GF-D8 (cell line): ENCODE measurements around the gene MEIS2.

ENCODE experiments used
- DNase-seq: peaks from one replicate; lab custom pipeline; 2025; lab: John Stamatoyannopoulos, UW

The MEIS2 gene

GRCh38 chr15:37100109-37100965 is at the start of gene MEIS2:
Gene MEIS2, minus strand, starts transcription at chr15:37100549. Its CDS starts 1,083 bp downstream, at chr15:37099466.
- DNase-seq = no peak

GRCh38 chr15:37149146-37149545 is 48.8 kb upstream of the MEIS2 start:
- DNase-seq = no peak

GRCh38 chr15:37148714-37149113 is 48.4 kb upstream of the MEIS2 start:
- DNase-seq = no peak

GRCh38 chr15:37143351-37143750 is 43.0 kb upstream of the MEIS2 start:
- no peak for DNase-seq

- DNase-seq = no peak
These were observed 42.0 kb upstream of the MEIS2 start for GRCh38 chr15:37142371-37142770.

- DNase-seq = no peak
These were observed 40.2 kb upstream of the MEIS2 start for GRCh38 chr15:37140531-37141058.

GRCh38 chr15:37138591-37139215 is 38.4 kb upstream of the MEIS2 start:
- DNase-seq = no peak

- no peak for DNase-seq
These were observed 36.9 kb upstream of the MEIS2 start for GRCh38 chr15:37137221-37137620.

GRCh38 chr15:37136666-37137065 is 36.3 kb upstream of the MEIS2 start:
- no peak for DNase-seq

- DNase-seq = no peak
These were observed 34.9 kb upstream of the MEIS2 start for GRCh38 chr15:37135225-37135624.

GRCh38 chr15:37134699-37135131 is 34.4 kb upstream of the MEIS2 start:
- DNase-seq = no peak

GRCh38 chr15:37134244-37134643 is 33.9 kb upstream of the MEIS2 start:
- DNase-seq = no peak

- no peak for DNase-seq
These were observed 33.3 kb upstream of the MEIS2 start for GRCh38 chr15:37133602-37134001.

- no peak for DNase-seq
These were observed 32.6 kb upstream of the MEIS2 start for GRCh38 chr15:37132826-37133417.

- DNase-seq = no peak
These were observed 31.3 kb upstream of the MEIS2 start for GRCh38 chr15:37131621-37132020.

- DNase-seq = no peak
These were observed 30.0 kb upstream of the MEIS2 start for GRCh38 chr15:37130356-37130755.

- DNase-seq = no peak
These were observed 24.8 kb upstream of the MEIS2 start for GRCh38 chr15:37125143-37125542.

- DNase-seq = no peak
These were observed 24.0 kb upstream of the MEIS2 start for GRCh38 chr15:37124331-37124730.

GRCh38 chr15:37122703-37123102 is 22.4 kb upstream of the MEIS2 start:
- DNase-seq = no peak

- DNase-seq = no peak
These were observed 21.1 kb upstream of the MEIS2 start for GRCh38 chr15:37121492-37121891.

- no peak for DNase-seq
These were observed 16.7 kb upstream of the MEIS2 start for GRCh38 chr15:37117030-37117429.

GRCh38 chr15:37115538-37115937 is 15.2 kb upstream of the MEIS2 start:
- no peak for DNase-seq
